Panc1 (cell line): ENCODE results near the gene TENM3. TPM values are rescaled to one million over a fixed set of nuclear protein-coding genes. Genes with fewer than 3 reads are reported as not detected.

Experiments
- ATAC-seq: fragments of 200-7000 bp; cut with Tn5 transposase; 2 replicates; pipeline ENCODE4 v1.9.1; 2020; ENCODE audit warnings: mild to moderate bottlenecking, moderate library complexity
- BruUV-seq: library from RNA; stranded (reverse); fragments of 400-500 nt; replicated peaks from 2 replicates; lab custom pipeline; 2021; lab: Mats Ljungman, UMichigan
- CTCF ChIA-PET: fragments of 300-600 bp; sonication (Branson Sonifier 250); formaldehyde crosslinking; loops from one replicate; lab custom pipeline; 2022; ENCODE audit warnings: antibody characterized with exemption; lab: Charles Lee
- POLR2A ChIA-PET: fragments of 300-600 bp; sonication (Branson Sonifier 250); formaldehyde crosslinking; loops from one replicate; lab custom pipeline; 2022; ENCODE audit warnings: antibody characterized with exemption; lab: Charles Lee
- DNase-seq: peaks from one replicate; pipeline ENCODE4 v3.0.0-alpha.2; 2010; ENCODE audit warnings: low read depth, low spot score
- H3K27ac ChIP-seq: 2 replicates; pipeline ENCODE4 v1.5.1; 2011; ENCODE audit warnings: mild to moderate bottlenecking, low read length, inconsistent platforms
- H3K27me3 ChIP-seq: fragments of 200-500 bp; sonication (Bioruptor generic); 2 replicates; pipeline ENCODE4 v1.6.0; 2014; ENCODE audit warnings: low read length, inconsistent platforms; ENCODE audit not compliant: control insufficient read depth, insufficient read depth
- H3K36me3 ChIP-seq: fragments of 200-500 bp; sonication (Bioruptor generic); 2 replicates; pipeline ENCODE4 v1.5.1; 2014; ENCODE audit warnings: inconsistent platforms, mild to moderate bottlenecking, low read length, moderate library complexity; ENCODE audit not compliant: control insufficient read depth, insufficient read depth
- H3K4me1 ChIP-seq: 2 replicates; pipeline ENCODE4 v1.5.1; 2011; ENCODE audit warnings: inconsistent platforms, mild to moderate bottlenecking, low read length, moderate library complexity; ENCODE audit not compliant: control insufficient read depth, insufficient read depth
- H3K4me3 ChIP-seq, 2 experiments: 2 replicates each; pipeline ENCODE4 v1.5.1; 2011 to 2012; ENCODE audit warnings: low read depth in 2 of 2, low read length in 2 of 2, mild to moderate bottlenecking in 2 of 2, inconsistent platforms in 1 of 2, moderate library complexity in 1 of 2
- H3K9me3 ChIP-seq: fragments of 200-500 bp; sonication (Bioruptor generic); 2 replicates; pipeline ENCODE4 v1.5.1; 2014; ENCODE audit warnings: low read depth, mild to moderate bottlenecking, inconsistent platforms, low read length, moderate library complexity; ENCODE audit not compliant: control insufficient read depth, insufficient read depth
- POLR2AphosphoS5 ChIP-seq: IDR thresholded peaks from 2 replicates; pipeline ENCODE4 v1.6.1; 2012; ENCODE audit warnings: mild to moderate bottlenecking, low read depth, low read length, moderate library complexity
- SIN3A ChIP-seq: IDR thresholded peaks from 2 replicates; pipeline ENCODE4 v1.6.1; 2012; ENCODE audit warnings: low read depth, mild to moderate bottlenecking, low read length, moderate library complexity, borderline replicate concordance; ENCODE audit not compliant: insufficient read depth
- TCF7L2 ChIP-seq: IDR thresholded peaks from 2 replicates; pipeline ENCODE4 v1.6.1; 2011; ENCODE audit warnings: mild to moderate bottlenecking, low read depth, low read length, inconsistent platforms
- in situ Hi-C: cut with HindIII; loops from 2 replicates; pipeline ENCODE4 v1.10.0; 2016; ENCODE audit warnings: low sequenced_read_pairs, low pct_unique_long_range_greater_than_20kb
- intact Hi-C: fragments of 100-400 bp; cut with micrococcal nuclease; formaldehyde crosslinking; loops from one replicate; pipeline ENCODE4 v1.10.0; 2022; ENCODE audit not compliant: unreplicated experiment
- total RNA-seq: library from RNA; stranded (reverse); gene quantifications from one replicate; pipeline ENCODE4 v1.2.1, GENCODE V29; 2021; ENCODE audit not compliant: unreplicated experiment
- TF ChIP-seq, protein P1 (sequence below): fragments of 450-650 bp; IDR thresholded peaks from 2 replicates; pipeline ENCODE4 v1.5.1; 2017; ENCODE audit warnings: mild to moderate bottlenecking
- TF ChIP-seq, protein P2 (sequence below), 2 experiments: IDR thresholded peaks; 2 replicates each; pipeline ENCODE4 v1.6.1; 2011 to 2012; ENCODE audit warnings: low read depth in 2 of 2, control low read depth in 1 of 2, low read length in 1 of 2, mild to moderate bottlenecking in 1 of 2, moderate library complexity in 1 of 2; ENCODE audit not compliant: insufficient read depth in 1 of 2

Gene TENM3
- total RNA-seq, 1 experiment from 2014 or later, result 0.95 TPM

DNA sequence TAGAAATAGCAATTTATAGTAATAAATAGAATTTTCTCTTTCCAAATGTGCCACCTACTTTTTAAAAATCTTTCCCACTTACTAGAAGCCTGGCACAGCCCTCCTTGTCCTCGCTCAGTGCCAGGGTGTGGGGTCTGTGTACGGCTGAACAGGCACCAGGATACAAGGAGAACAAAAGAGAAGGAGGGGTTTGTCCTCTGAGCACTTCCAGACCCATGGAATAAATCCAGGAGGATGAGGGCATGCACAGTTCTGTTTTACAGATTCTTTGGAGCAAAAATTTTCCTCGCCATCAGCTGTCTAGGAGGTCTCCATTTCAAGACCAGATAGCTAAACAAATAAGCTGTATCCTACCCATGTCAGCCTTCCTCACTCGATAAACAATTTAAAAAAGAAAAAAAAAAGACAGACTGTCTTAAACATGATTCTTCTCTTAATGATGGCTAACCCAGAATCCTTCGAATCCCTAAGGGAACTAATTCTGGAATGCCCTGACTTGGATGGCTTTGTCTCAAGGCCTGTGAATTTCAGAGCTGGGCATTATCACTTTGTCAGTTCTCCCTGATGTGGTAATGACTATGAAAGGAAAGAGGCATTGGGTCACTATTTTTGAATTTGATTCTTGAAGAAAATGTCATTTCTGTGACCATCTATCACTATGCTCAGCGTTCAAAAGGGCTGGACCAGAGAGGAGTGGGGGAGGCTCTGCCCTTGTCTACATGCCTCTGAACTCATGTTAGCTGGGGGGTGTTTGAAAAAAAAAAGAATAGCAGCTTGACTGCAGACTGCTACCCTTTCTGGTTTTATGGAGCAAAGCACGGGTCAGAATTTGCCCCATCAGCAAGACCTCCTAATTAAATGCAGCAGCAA is 523.0 kb downstream of the TENM3 start:
- no peaks in the 10 kb centered on the region for H3K4me1 ChIP-seq
- CTCF ChIA-PET, result no interaction called here
- no peak overlapping the region for H3K27ac ChIP-seq
- in situ Hi-C loops (no loop called here), intact Hi-C loops (no loop called here)
- no peak overlapping the region for H3K4me3 ChIP-seq
- DNase-seq, result no peak
- no peak for ATAC-seq
- H3K9me3 ChIP-seq, result no peaks in the 10 kb centered on the region
- TF ChIP-seq, protein P1, sequence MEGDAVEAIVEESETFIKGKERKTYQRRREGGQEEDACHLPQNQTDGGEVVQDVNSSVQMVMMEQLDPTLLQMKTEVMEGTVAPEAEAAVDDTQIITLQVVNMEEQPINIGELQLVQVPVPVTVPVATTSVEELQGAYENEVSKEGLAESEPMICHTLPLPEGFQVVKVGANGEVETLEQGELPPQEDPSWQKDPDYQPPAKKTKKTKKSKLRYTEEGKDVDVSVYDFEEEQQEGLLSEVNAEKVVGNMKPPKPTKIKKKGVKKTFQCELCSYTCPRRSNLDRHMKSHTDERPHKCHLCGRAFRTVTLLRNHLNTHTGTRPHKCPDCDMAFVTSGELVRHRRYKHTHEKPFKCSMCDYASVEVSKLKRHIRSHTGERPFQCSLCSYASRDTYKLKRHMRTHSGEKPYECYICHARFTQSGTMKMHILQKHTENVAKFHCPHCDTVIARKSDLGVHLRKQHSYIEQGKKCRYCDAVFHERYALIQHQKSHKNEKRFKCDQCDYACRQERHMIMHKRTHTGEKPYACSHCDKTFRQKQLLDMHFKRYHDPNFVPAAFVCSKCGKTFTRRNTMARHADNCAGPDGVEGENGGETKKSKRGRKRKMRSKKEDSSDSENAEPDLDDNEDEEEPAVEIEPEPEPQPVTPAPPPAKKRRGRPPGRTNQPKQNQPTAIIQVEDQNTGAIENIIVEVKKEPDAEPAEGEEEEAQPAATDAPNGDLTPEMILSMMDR, result no peak
- TF ChIP-seq TCF7L2, result no peak
- TF ChIP-seq POLR2AphosphoS5, result no peak
- TF ChIP-seq, protein P2, sequence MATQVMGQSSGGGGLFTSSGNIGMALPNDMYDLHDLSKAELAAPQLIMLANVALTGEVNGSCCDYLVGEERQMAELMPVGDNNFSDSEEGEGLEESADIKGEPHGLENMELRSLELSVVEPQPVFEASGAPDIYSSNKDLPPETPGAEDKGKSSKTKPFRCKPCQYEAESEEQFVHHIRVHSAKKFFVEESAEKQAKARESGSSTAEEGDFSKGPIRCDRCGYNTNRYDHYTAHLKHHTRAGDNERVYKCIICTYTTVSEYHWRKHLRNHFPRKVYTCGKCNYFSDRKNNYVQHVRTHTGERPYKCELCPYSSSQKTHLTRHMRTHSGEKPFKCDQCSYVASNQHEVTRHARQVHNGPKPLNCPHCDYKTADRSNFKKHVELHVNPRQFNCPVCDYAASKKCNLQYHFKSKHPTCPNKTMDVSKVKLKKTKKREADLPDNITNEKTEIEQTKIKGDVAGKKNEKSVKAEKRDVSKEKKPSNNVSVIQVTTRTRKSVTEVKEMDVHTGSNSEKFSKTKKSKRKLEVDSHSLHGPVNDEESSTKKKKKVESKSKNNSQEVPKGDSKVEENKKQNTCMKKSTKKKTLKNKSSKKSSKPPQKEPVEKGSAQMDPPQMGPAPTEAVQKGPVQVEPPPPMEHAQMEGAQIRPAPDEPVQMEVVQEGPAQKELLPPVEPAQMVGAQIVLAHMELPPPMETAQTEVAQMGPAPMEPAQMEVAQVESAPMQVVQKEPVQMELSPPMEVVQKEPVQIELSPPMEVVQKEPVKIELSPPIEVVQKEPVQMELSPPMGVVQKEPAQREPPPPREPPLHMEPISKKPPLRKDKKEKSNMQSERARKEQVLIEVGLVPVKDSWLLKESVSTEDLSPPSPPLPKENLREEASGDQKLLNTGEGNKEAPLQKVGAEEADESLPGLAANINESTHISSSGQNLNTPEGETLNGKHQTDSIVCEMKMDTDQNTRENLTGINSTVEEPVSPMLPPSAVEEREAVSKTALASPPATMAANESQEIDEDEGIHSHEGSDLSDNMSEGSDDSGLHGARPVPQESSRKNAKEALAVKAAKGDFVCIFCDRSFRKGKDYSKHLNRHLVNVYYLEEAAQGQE (IDR thresholded peaks at IDR 0.05; ENCODE audit: insufficient read depth in 1 of 2, low read depth in 2 of 2, low read length in 1 of 2), result no peak
- no peak for TF ChIP-seq SIN3A
- no peaks in the 10 kb centered on the region for H3K36me3 ChIP-seq
- BruUV-seq, result no TSS peak
- POLR2A ChIA-PET, result no interaction called here
- no peaks in the 10 kb centered on the region for H3K27me3 ChIP-seq

DNA sequence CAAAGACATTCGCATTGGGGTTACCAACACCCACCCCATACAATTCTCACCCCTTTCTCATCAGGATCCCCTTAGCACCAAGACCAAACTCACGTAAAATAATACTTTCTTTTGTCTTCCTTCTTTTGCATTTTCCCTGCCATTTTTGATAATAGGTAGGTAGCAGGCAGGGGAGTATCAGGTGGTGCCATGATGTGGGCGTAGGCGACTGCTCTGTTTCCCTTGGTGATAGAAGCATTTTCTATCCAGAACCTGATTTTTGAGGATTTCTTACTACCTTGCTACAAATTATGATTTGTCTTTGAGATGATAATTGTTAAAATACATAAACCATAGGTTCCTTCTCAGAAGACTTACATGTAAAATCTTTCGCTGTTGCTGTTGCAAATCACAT is 523.7 kb downstream of the TENM3 start:
- TF ChIP-seq SIN3A, result no peak
- TF ChIP-seq, protein P2 (IDR thresholded peaks at IDR 0.05; ENCODE audit: insufficient read depth in 1 of 2, low read depth in 2 of 2, low read length in 1 of 2), result no peak
- TF ChIP-seq POLR2AphosphoS5, result no peak
- no peak for ATAC-seq
- intact Hi-C loops (no loop called here), in situ Hi-C loops (no loop called here)
- ChIA-PET CTCF (no interaction called here), POLR2A (no interaction called here)
- Histone ChIP-seq H3K9me3 (no peaks in the 10 kb centered on the region), H3K27me3 (no peaks in the 10 kb centered on the region), H3K27ac (no peak overlapping the region), H3K36me3 (no peaks in the 10 kb centered on the region), H3K4me1 (no peaks in the 10 kb centered on the region), H3K4me3 (no peak overlapping the region)
- BruUV-seq, result no TSS peak
- no peak for DNase-seq
